ENCODE measurements around the gene JAG1.
"Not testable (repeated sequence)": the region's sequence is repeated elsewhere in the genome, so short reads cannot be mapped to it uniquely, and the experiment has no call there.

The JAG1 gene

GRCh38 chr20:10610251-10610650 lies 63.5 kb downstream of the JAG1 start:
- peak; percentile 42 for DNase-seq (ENCODE audit: low read depth)

- peak; percentile 83 for DNase-seq (ENCODE audit: low read depth)
Measured at GRCh38 chr20:10609770-10610169, 64.0 kb downstream of the JAG1 start.

GRCh38 chr20:10609276-10609675 lies 64.5 kb downstream of the JAG1 start:
- peak; percentile 93 for DNase-seq (ENCODE audit: low read depth)

- no peak for DNase-seq (ENCODE audit: low read depth)
Measured at GRCh38 chr20:10605547-10606195, 68.1 kb downstream of the JAG1 start.

GRCh38 chr20:10604865-10605440 lies 68.8 kb downstream of the JAG1 start:
- no peak for DNase-seq (ENCODE audit: low read depth)

GRCh38 chr20:10603971-10604864 lies 69.6 kb downstream of the JAG1 start:
- peak; percentile 98 for DNase-seq (ENCODE audit: low read depth)

GRCh38 chr20:10603378-10603777 lies 70.4 kb downstream of the JAG1 start:
- no peak for DNase-seq (ENCODE audit: low read depth)

GRCh38 chr20:10602221-10602871 lies 71.5 kb downstream of the JAG1 start:
- DNase-seq (ENCODE audit: low read depth) = peak; percentile 40

- peak; percentile 44 for DNase-seq (ENCODE audit: low read depth)
Measured at GRCh38 chr20:10597637-10598036, 76.2 kb downstream of the JAG1 start.

- peak; percentile 96 for DNase-seq (ENCODE audit: low read depth)
Measured at GRCh38 chr20:10596710-10597121, 77.1 kb downstream of the JAG1 start.

- no peak for DNase-seq (ENCODE audit: low read depth)
Measured at GRCh38 chr20:10595985-10596384, 77.8 kb downstream of the JAG1 start.

GRCh38 chr20:10595266-10595665 lies 78.5 kb downstream of the JAG1 start:
- no peak for DNase-seq (ENCODE audit: low read depth)

GRCh38 chr20:10594296-10594868 lies 79.4 kb downstream of the JAG1 start:
- DNase-seq (ENCODE audit: low read depth) = no peak

- DNase-seq (ENCODE audit: low read depth) = peak; percentile 93
Measured at GRCh38 chr20:10591946-10592521, 81.8 kb downstream of the JAG1 start.

GRCh38 chr20:10590950-10591671 lies 82.7 kb downstream of the JAG1 start:
- no peak for DNase-seq (ENCODE audit: low read depth)

- DNase-seq (ENCODE audit: low read depth) = not testable (repeated sequence)
Measured at GRCh38 chr20:10590446-10590845, 83.4 kb downstream of the JAG1 start.
